CD14-positive monocyte (primary cell): Measurements from ENCODE around the gene TSPAN11. TPM values are rescaled to one million over a fixed set of nuclear protein-coding genes. Genes with fewer than 3 reads are reported as not detected.
"Not testable (repeated sequence)": the region's sequence is repeated elsewhere in the genome, so short reads cannot be mapped to it uniquely, and the experiment has no call there.

Experiments used
- DNase-seq, 3 donors: peaks; one replicate each; pipeline ENCODE4 v3.0.0-alpha.2; 2011 to 2022
- H2AFZ ChIP-seq: 2 replicates; pipeline ENCODE4 v1.6.0; 2012; ENCODE audit warnings: mild to moderate bottlenecking, low read depth, low read length, inconsistent platforms; ENCODE audit not compliant: insufficient read depth, poor library complexity, severe bottlenecking
- H3K27ac ChIP-seq, 2 donors: 1 replicate in 1 of 2; 2 replicates in 1 of 2; pipeline ENCODE4 v1.5.1; 2012 to 2013; ENCODE audit warnings: low read length in 2 of 2, control low read depth in 1 of 2, inconsistent platforms in 1 of 2, low read depth in 1 of 2, mild to moderate bottlenecking in 1 of 2
- H3K27me3 ChIP-seq, 2 donors: one replicate each; pipeline versions ENCODE4 v1.6.0 to v1.6.1; 2011 to 2013; ENCODE audit warnings: low read length in 2 of 2; ENCODE audit not compliant: control insufficient read depth in 2 of 2, insufficient read depth in 2 of 2
- H3K36me3 ChIP-seq, 2 donors: replicated peaks in 1 of 2; 1 replicate in 1 of 2; 2 replicates in 1 of 2; pipeline versions ENCODE4 v1.5.1 to v1.6.1; 2012 to 2013; ENCODE audit warnings: low read length in 2 of 2, control low read depth in 1 of 2, inconsistent platforms in 1 of 2, mild to moderate bottlenecking in 1 of 2; ENCODE audit not compliant: insufficient read depth in 2 of 2, control insufficient read depth in 1 of 2
- H3K4me1 ChIP-seq, 2 donors: 1 replicate in 1 of 2; 2 replicates in 1 of 2; pipeline versions ENCODE4 v1.5.1 to v1.6.1; 2012 to 2013; ENCODE audit warnings: low read length in 2 of 2, control low read depth in 1 of 2, inconsistent platforms in 1 of 2, mild to moderate bottlenecking in 1 of 2, moderate library complexity in 1 of 2; ENCODE audit not compliant: insufficient read depth in 2 of 2, control insufficient read depth in 1 of 2
- H3K4me2 ChIP-seq: replicated peaks from 2 replicates; pipeline ENCODE3; 2012; ENCODE audit warnings: low read length, moderate library complexity, mild to moderate bottlenecking; ENCODE audit not compliant: poor library complexity, severe bottlenecking; ENCODE audit errors: extremely low read depth
- H3K4me3 ChIP-seq, 3 experiments: fragments of 200-600 bp in 1 of 3; sonication (generic) in 1 of 3; replicated peaks in 1 of 3; 1 replicate in 2 of 3; 2 replicates in 1 of 3; pipeline ENCODE4 v1.5.1; 2011 to 2013; ENCODE audit warnings: low read length in 3 of 3, mild to moderate bottlenecking in 3 of 3, control low read depth in 2 of 3, low read depth in 2 of 3, inconsistent platforms in 1 of 3, moderate library complexity in 1 of 3
- H3K79me2 ChIP-seq: 2 replicates; pipeline ENCODE4 v1.6.0; 2012; ENCODE audit warnings: mild to moderate bottlenecking, control low read depth, inconsistent platforms, low read length, moderate library complexity; ENCODE audit not compliant: insufficient read depth
- H3K9ac ChIP-seq: 2 replicates; pipeline ENCODE4 v1.6.0; 2017; ENCODE audit warnings: low read length, mild to moderate bottlenecking; ENCODE audit not compliant: insufficient read depth, poor library complexity, severe bottlenecking
- H3K9me3 ChIP-seq, 2 donors: replicated peaks in 1 of 2; 1 replicate in 1 of 2; 2 replicates in 1 of 2; pipeline versions ENCODE4 v1.5.1 to v1.6.1; 2012 to 2013; ENCODE audit warnings: low read length in 2 of 2, control low read depth in 1 of 2; ENCODE audit not compliant: control insufficient read depth in 1 of 2, insufficient read depth in 1 of 2
- H4K20me1 ChIP-seq: 2 replicates; pipeline ENCODE4 v1.6.0; 2012; ENCODE audit warnings: mild to moderate bottlenecking, low read length, control low read depth, moderate library complexity; ENCODE audit not compliant: insufficient read depth
- H3K27ac Mint-ChIP-seq, 7 donors: one replicate each; pipeline ENCODE4 v1.8.0; 2020; ENCODE audit warnings: mild to moderate bottlenecking in 7 of 7, mixed read lengths in 7 of 7, moderate library complexity in 6 of 7, inconsistent platforms in 2 of 7
- H3K27me3 Mint-ChIP-seq, 3 donors: one replicate each; pipeline ENCODE4 v1.8.0; 2021 to 2022; ENCODE audit warnings: low read depth in 3 of 3, mild to moderate bottlenecking in 3 of 3, mixed read lengths in 3 of 3, moderate library complexity in 3 of 3, inconsistent platforms in 1 of 3
- H3K36me3 Mint-ChIP-seq, 2 donors: one replicate each; pipeline ENCODE4 v1.8.0; 2020; ENCODE audit warnings: mixed read lengths in 2 of 2, inconsistent platforms in 1 of 2, mild to moderate bottlenecking in 1 of 2
- H3K4me1 Mint-ChIP-seq: one replicate; pipeline ENCODE4 v1.8.0; 2020; ENCODE audit warnings: mild to moderate bottlenecking, mixed read lengths
- H3K4me3 Mint-ChIP-seq, 2 donors: one replicate each; pipeline ENCODE4 v1.8.0; 2020; ENCODE audit warnings: mild to moderate bottlenecking in 2 of 2, mixed read lengths in 2 of 2, moderate library complexity in 1 of 2
- H3K9me3 Mint-ChIP-seq, 7 donors: one replicate each; pipeline ENCODE4 v1.8.0; 2020 to 2022; ENCODE audit warnings: mixed read lengths in 7 of 7, mild to moderate bottlenecking in 6 of 7, moderate library complexity in 6 of 7, inconsistent platforms in 2 of 7
- CTCF ChIP-seq: fragments of 200-600 bp; IDR thresholded peaks from one replicate; pipeline ENCODE4 v1.8.0; 2022; ENCODE audit warnings: antibody characterized with exemption, mild to moderate bottlenecking
- WGBS: methylation state at CpG from one replicate; pipeline ENCODE4 v1.1.5; 2013; ENCODE audit warnings: missing lambda C conversion rate; ENCODE audit not compliant: insufficient coverage; 5-methylcytosine and 5-hydroxymethylcytosine counted together
- intact Hi-C, 2 donors: fragments of 100-400 bp; cut with micrococcal nuclease; formaldehyde crosslinking; loops; one replicate each; pipeline versions ENCODE4 v1.15.0 to v1.15.1; 2023
- polyA plus RNA-seq, 3 donors: library from polyadenylated mRNA; depleted of rRNA in 1 of 3; unstranded in 2 of 3; stranded (reverse) in 1 of 3; fragments of 300-500 nt in 2 of 3; fragments of >200 nt in 1 of 3; fragmentation: Illumina TruSeq in 2 of 3; gene quantifications; 1 replicate in 2 of 3; 2 replicates in 1 of 3; pipeline ENCODE4 v1.2.3, GENCODE V29; 2012 to 2021

Gene TSPAN11
- polyA plus RNA-seq, 3 donors, result not detected

- no peaks in the 10 kb centered on the region for H3K36me3 Mint-ChIP-seq
- peaks cover 0 to 4% (median 3%) of the 10 kb centered on the region in 3 donors for H3K27me3 Mint-ChIP-seq
- H2AFZ ChIP-seq, result no peak overlapping the region
- H3K4me2 ChIP-seq, result no peak overlapping the region
- DNase-seq, result no peak
- no peak overlapping the region for H3K27ac ChIP-seq
- no peaks in the 10 kb centered on the region for H3K27me3 ChIP-seq
- intact Hi-C loops, result no loop called here
- no peak overlapping the region for H3K4me3 ChIP-seq
- no peaks in the 10 kb centered on the region for H3K36me3 ChIP-seq
- TF ChIP-seq CTCF, result no peak
- no peaks in the 10 kb centered on the region for H3K79me2 ChIP-seq
- H3K4me1 ChIP-seq, result no peaks in the 10 kb centered on the region
- no peak overlapping the region for H3K4me3 Mint-ChIP-seq
- no peak overlapping the region for H3K27ac Mint-ChIP-seq
- peaks cover 13 to 14% of the 10 kb centered on the region in 2 donors for H3K9me3 ChIP-seq
- no peaks in the 10 kb centered on the region for H4K20me1 ChIP-seq
- peaks cover 10 to 42% (median 29%) of the 10 kb centered on the region in 7 donors for H3K9me3 Mint-ChIP-seq
- H3K4me1 Mint-ChIP-seq, result no peaks in the 10 kb centered on the region
- H3K9ac ChIP-seq, result no peak overlapping the region
These were observed 38.3 kb upstream of the TSPAN11 start for GRCh38 chr12:30888241-30888640.

DNA sequence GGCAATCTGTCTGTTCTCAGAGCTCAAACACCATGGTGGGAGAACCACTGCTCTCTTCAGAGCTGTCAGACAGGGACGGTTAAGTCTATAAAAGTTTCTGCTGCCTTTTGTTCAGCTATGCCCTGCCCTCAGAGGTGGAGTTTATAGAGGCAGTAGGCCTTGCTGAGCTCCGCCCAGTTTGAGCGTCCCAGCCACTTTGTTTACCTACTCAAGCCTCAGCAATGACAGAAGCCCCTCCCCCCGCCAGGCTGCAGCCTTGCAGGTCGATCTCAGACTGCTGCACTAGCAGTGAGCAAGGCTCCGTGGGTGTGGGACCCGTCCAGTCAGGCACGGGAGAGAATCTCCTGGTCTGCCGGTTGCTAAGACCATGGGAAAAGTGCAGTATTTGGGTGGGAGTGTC, 32.0 kb upstream of the TSPAN11 start:
- WGBS, result 72% methylated on average over 6 of the region's 9 CpGs
- H3K36me3 Mint-ChIP-seq, H3K27me3 Mint-ChIP-seq, H3K79me2 ChIP-seq, H3K4me1 ChIP-seq, H3K4me1 Mint-ChIP-seq, H3K27ac Mint-ChIP-seq, intact Hi-C loops, H2AFZ ChIP-seq, H3K27me3 ChIP-seq, H3K36me3 ChIP-seq, H3K4me3 Mint-ChIP-seq, H3K9me3 ChIP-seq, H3K4me3 ChIP-seq, H3K4me2 ChIP-seq, H4K20me1 ChIP-seq, H3K27ac ChIP-seq, H3K9ac ChIP-seq, DNase-seq: not testable (repeated sequence)
- H3K9me3 Mint-ChIP-seq, result peaks cover 0 to 18% (median 11%) of the 10 kb centered on the region in 7 donors
